ENCODE results near the gene FOXP1. TPM values are rescaled to one million over a fixed set of nuclear protein-coding genes. Genes with fewer than 3 reads are reported as not detected.

The FOXP1 gene
- total and polyA plus RNA-seq, 2 of the 8 experiments (the other 6 are each of a cell fraction or from before 2014, with no cell fraction given), result 13.9 to 25.4 TPM

DNA sequence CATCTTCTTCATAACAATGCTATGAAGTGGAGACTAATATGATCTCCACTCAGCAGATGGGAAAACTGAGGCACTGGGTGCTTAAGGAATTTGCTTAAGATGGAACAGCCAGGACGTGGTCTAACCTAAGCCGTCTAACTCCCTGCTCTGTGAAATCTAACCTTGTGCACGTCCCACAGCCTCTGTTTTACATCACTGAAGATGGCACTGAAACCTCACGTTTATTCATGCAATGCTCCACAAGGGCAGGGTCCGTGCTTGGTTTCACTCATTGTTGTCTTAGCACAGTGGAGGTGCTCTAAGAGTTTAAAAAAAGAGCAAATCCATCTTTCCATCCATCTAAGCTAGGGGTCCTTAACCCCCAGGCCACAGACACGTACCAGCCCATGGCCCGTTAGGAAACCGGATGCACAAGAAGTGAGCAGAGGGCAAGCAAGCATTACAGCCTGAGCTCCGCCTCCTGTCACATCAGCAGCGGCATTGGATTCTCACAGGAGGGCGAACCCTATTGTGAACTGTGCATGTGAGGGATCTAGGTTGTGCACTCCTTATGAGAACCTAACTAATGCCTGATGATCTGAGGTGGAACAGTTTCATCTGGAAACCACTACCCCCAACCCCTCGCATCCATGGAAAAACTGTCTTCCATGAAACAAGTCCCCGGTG, 118.0 kb downstream of the FOXP1 start (continued):
- TF ChIP-seq TAF7 (optimal IDR thresholded peaks at IDR 0.05; ENCODE audit: borderline replicate concordance, low read depth, low read length) (no peak), JUND (IDR thresholded peaks at IDR 0.05; ENCODE audit: low read length) (no peak)
- TF ChIP-seq, protein P1, sequence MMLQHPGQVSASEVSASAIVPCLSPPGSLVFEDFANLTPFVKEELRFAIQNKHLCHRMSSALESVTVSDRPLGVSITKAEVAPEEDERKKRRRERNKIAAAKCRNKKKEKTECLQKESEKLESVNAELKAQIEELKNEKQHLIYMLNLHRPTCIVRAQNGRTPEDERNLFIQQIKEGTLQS (IDR thresholded peaks at IDR 0.05; ENCODE audit: insufficient read depth, low read depth, low read length), result no peak

All from H1 (cell line).